GM19043 (cell line): ENCODE results near the gene MMP24OS.
"Not testable (repeated sequence)": the region's sequence is repeated elsewhere in the genome, so short reads cannot be mapped to it uniquely, and the experiment has no call there.

Experiments used
- ATAC-seq: cut with Tn5 transposase; IDR thresholded peaks from one replicate; pipeline ENCODE4 v1.9.1; 2021; ENCODE audit warnings: low read depth; ENCODE audit not compliant: unreplicated experiment

The MMP24OS gene

GRCh38 chr20:35280523-35280922 is 2.6 kb upstream of the MMP24OS start:
- no peak for ATAC-seq

DNA sequence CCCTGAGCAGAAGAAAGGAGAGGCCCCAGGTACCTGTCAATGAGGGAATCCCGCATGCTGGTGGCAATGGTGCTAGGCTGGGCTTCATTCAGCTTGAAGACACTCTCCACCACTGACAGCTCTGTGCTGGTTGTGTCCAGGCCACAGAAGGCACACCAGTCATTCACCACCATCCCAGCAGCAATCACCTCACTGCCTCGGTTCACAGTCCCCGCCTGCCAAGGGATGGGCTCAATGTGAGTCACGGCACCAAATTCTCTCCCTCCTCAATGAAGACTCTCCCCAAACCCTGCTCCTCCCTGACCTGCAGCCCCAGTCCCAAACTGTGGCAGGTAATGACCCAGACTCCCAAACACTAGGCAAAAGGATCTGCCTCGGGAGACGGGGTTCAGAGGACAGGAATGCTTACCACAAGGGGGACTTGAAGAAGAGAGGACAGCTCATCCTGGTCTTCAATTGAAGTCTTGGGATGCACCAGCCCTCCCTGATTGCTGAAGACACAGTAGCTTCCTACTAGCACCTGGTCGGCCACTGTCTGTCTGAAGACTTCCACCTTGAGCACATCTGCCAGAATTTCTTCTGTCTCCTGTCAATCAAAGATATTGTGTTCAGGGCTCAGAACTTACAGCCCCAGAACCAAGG is 1.7 kb upstream of the MMP24OS start:
- no peak for ATAC-seq

DNA sequence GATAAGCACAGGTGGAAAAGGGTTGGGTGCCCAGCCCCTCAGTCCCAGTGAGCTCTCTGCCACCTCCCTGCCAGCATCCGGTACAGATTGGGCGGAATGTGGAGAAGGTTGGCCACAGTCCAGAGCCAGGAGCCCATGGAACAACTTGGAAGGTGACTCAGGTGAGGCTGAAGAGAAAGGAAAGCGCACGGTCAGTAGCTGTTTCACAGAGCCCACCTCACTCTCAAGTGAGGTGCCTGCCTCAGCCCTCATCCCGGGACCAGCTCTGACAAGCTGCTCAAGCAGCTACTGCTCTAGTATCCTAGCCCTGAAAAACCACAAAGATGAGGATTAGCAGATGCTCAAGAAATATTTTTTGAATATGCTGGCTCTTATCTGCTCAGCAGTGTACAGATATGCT is 1.1 kb upstream of the MMP24OS start:
- no peak for ATAC-seq

GRCh38 chr20:35277127-35277526 is 795 bp downstream of the MMP24OS start:
- ATAC-seq: peak; percentile 4

- ATAC-seq: no peak
Observed at GRCh38 chr20:35276408-35276807, 1.5 kb downstream of the MMP24OS start.

GRCh38 chr20:35275741-35276251 is 2.1 kb downstream of the MMP24OS start:
- no peak for ATAC-seq

DNA sequence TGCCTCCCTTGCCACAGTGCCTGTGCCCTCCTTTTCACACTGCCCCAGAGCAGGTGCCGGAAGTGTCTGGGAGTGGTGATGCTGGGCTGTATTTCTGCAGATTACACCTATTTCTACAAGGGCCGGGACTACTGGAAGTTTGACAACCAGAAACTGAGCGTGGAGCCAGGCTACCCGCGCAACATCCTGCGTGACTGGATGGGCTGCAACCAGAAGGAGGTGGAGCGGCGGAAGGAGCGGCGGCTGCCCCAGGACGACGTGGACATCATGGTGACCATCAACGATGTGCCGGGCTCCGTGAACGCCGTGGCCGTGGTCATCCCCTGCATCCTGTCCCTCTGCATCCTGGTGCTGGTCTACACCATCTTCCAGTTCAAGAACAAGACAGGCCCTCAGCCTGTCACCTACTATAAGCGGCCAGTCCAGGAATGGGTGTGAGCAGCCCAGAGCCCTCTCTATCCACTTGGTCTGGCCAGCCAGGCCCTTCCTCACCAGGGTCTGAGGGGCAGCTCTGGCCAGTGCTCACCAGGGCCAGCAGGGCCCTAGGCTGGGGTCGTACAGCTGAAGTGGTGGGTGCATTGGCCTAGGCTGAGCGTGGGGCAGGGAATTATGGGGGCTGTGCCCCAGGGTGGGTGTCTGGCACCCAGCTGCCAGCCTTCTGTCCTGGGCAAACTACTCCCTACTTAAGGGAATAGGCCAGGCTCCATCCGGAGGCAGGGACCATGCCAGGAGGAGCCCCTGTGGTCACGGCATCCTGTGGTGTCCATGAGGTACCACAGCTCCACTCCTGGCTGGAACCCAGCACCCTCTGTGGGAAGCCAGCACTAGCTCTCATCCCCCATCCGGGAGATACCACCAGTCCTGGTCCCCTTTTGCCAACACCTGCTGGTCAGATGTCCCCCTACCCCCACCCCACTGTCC is 3.5 kb downstream of the MMP24OS start:
- no peak for ATAC-seq

- no peak for ATAC-seq
Observed at GRCh38 chr20:35273449-35274171, 4.3 kb downstream of the MMP24OS start.

GRCh38 chr20:35271904-35272303 is 6.0 kb downstream of the MMP24OS start:
- no peak for ATAC-seq

DNA sequence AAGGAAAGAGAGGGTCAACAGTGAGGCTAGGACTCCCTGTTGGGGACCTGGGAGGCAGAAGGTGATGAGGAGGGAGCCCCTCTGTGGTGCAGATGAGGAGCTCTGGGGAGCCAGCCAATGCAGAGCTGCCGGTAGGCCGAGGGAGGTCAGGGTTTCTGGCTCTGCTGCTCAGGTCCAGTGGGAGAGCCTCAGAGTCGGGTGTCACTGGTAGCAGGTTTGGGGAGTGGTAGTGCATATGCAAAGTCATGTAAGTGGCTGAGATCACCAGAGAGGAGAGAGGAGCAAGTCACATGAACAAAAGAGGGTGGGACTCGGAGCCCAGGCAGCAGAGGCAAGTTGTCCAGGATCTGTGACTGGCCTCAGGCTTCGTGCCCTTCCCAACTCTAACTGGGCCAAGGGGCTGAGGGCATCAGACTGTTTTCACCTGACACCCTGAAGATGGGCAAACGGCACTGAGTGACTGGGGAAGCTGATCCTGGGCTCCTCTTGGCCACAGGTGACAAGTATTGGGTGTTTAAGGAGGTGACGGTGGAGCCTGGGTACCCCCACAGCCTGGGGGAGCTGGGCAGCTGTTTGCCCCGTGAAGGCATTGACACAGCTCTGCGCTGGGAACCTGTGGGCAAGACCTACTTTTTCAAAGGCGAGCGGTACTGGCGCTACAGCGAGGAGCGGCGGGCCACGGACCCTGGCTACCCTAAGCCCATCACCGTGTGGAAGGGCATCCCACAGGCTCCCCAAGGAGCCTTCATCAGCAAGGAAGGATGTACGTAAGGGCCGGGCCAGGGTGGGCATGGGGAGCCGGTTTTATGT is 6.6 kb downstream of the MMP24OS start:
- no peak for ATAC-seq

DNA sequence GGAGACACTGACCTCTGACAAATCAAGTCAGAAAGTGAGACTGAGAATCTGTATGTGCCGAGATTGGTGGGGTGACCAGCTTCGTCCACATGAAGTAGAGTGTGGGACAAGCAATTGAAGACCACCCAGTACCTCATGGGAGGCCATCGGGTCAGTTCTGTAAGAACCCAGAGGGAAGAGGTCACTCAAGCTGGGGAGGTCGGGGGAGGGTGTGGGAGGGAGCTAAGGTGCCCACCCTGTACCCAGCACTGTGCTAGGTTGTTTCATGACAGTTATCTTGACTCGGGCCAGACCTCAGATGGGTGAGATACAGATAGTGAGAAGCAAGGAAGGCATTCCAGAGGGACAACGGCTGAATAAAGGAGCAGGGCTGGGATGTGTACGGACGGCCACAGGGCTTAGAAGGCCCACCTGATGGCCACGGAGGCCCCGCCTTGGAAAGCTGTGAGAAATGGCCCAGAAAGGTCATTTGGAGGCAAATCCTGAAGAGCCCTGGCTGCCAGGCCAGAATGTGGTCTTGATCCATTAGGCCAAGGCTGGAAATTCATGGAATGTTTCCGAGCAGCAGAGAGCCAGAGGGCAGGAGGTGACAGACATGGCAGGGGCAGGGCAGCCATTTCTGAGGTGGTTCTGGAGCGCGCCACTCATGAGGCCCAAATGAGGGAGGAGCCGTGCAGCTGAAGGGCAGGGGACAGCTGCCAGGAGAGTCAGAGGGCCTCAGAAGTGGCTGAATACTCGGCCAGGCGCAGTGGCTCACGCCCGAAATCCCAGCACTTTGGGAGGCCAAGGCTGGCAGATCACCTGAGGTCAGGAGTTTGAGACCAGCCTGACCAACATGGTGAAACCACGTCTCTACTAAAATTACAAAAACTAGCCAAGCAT is 7.7 kb downstream of the MMP24OS start:
- ATAC-seq: no peak

DNA sequence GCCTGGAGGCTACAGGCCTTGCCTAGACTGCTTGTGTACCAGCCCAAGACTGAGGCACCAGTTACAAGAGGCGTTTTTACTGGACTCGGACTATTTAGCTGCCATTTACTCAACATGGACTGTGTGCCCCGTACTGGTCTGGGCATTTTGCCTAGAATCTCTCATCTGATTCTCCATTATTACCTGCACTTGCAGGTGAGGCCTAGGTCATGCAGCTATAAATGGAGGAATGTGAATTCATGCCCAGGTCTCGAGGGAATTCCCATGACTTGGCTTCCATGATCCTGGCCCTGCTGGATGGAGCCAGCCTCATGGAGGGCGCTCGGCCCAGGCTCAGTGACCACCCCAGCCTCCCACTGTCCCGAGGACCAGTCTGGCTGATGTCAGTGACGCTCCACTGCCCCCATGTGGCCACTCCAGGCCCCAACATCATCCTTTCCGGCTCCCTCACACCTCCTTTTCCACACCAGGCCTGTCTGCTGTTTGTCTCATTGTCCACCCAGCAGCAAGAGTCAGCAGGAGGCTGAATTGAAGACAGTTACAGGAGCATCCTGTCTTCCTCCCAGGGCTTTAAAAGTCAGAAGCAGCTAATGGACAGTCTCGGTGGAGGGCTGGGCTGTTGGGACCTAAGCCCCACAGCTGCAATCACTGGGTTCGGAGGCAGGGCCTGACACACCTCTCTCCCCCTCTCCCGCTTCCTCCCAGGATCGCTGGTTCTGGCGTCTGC is 8.7 kb downstream of the MMP24OS start:
- no peak for ATAC-seq

DNA sequence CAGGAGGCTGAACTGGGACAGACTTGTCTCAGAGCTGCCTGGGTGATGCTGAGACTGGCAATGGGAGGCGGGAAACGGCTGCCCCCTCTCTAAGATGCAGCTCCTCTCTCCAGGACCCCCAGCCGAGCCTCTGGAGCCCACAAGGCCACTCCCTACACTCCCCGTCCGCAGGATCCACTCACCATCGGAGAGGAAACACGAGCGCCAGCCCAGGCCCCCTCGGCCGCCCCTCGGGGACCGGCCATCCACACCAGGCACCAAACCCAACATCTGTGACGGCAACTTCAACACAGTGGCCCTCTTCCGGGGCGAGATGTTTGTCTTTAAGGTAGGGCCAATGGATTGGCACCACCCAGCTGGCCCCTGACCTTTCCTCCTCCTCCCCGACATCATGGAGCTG is 10.8 kb downstream of the MMP24OS start:
- no peak for ATAC-seq

DNA sequence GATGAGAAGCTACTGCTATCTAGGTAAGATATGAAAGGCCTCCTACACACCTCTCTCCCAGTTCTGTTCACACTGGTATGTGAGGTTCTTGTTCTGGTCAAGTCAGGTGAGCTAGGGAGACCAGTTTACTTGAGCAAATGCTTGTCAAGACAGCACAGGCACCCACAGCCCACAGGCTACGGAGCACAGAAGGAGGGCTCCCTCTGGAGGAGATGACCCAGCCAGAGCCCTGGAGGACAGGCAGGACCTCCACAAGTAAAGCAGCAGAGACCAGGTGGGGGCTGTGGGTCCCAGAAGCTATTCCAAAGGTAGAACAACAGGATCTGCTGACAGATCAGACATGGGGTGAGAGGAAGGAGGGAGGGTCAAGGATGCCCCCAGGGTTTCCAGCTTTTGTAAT is 13.2 kb downstream of the MMP24OS start:
- no peak for ATAC-seq

DNA sequence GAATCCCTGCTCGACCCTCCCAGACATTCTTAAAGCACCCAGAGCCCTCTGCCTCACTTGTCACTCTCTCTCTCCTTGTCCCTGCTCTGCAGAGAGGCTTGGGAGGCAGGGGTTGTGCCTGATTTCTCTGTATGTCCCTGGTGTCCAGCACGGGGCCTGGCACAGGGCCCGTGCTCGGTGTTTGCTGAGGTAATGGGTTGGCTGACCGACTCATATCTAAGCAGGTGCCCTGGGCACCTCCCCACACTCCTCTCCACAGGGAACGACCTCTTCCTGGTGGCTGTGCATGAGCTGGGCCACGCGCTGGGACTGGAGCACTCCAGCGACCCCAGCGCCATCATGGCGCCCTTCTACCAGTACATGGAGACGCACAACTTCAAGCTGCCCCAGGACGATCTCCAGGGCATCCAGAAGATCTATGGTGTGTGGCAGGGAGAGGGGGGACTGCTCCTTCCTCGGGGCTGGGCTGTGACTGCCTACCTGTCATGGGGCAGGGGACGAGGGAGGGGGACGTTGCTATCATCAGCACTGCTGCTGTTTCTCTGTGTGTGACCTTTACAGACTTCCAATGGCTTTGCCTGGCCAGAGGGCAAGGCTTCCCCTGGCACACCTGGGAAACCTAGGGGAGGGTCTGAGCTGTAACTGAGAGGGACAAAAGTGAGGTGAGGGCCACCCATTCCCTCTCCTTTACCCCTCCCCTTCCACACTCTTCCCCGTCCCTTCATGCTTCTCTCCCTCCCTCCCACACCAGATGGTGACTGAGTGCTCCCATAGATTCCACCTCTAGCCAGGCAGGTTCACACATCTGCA is 14.2 kb downstream of the MMP24OS start:
- ATAC-seq: no peak

DNA sequence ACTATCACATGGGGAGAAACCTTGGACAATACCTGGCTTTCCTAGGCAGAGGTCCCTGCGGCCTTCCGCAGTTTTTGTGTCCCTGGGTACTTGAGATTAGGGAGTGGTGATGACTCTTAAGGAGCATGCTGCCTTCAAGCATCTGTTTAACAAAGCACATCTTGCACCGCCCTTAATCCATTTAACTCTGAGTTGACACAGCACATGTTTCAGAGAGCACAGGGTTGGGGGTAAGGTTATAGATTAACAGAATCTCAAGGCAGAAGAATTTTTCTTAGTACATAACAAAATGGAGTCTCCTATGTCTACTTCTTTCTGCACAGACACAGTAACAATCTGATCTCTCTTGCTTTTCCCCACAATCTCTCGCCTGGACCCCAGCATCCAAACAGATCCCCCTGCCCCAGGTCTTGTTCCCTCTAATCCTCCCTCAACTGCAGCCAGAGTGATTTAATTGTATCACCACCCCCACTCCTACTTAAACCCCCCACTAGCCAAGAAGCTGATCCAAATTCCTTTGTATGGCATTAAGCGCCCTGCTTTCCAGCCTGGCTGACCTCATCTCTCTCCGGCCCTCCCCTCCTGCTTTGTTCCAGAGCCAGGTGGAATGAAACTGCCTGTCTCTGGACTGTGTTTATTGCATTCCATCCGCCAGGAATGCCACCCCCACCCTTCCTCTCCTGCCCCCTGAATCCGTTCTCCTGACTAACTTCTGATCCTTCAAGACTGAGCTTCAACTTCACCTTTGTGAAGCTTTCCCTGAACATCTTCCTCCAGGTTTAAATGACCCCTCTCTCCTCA is 15.0 kb downstream of the MMP24OS start:
- not testable (repeated sequence) for ATAC-seq

DNA sequence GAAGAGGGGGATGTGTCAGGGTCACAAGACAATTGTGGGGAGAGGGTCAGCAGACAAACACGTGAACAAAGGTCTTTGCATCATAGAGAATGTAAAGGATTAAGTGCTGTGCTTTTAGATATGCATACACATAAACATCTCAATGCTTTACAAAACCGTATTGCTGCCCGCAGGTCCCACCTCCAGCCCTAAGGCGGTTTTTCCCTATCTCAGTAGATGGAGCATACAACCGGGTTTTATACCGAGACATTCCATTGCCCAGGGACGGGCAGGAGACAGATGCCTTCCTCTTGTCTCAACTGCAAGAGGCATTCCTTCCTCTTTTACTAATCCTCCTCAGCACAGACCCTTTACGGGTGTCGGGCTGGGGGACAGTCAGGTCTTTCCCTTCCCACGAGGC is 15.6 kb downstream of the MMP24OS start:
- not testable (repeated sequence) for ATAC-seq
